ENCODE results near the gene ABTB2.

ABTB2 gene

GRCh38 chr11:34154059-34154875, 203.5 kb downstream of the ABTB2 start:
- intact Hi-C loops (cut with DNase I): no loop called here
- DNase-seq: no peak

GRCh38 chr11:34151916-34152845, 205.6 kb downstream of the ABTB2 start:
- DNase-seq: no peak
- intact Hi-C loops (cut with DNase I): no loop called here

- intact Hi-C loops (cut with DNase I): no loop called here
- DNase-seq: no peak
These were observed 206.6 kb downstream of the ABTB2 start for GRCh38 chr11:34151166-34151565.

DNA sequence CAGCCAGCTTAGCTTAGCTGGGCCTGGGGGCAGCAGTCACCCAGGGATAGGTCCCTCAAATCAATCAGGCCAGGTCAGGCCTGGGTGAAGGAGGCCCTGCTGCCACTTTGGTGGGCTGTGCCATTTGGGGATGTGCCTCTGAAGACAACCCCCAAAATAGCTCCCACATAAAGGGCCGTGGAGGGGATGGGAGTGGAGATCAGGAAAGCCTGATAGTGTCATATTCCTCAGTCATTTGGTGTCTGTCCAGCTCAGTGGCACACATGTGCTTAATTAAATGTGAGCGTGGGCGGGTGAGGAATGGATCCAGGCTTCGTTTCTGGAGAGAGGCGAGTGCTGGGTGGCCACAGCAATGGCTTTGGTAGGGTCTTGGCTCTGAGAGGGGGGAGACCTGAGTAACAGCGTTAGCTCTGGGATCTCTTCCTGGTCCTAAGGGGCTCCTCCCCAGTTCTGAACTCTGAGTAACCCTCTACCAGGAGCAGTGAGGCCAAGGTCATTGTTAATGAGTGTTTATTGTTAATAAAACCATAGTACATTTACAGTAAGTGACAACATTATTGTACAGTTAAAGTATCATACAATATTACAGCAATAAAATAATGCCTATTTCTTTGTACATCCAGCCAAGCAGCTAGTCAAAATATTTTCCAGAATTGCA, 207.2 kb downstream of the ABTB2 start:
- intact Hi-C loops (cut with DNase I): no loop called here
- no peak for DNase-seq

DNA sequence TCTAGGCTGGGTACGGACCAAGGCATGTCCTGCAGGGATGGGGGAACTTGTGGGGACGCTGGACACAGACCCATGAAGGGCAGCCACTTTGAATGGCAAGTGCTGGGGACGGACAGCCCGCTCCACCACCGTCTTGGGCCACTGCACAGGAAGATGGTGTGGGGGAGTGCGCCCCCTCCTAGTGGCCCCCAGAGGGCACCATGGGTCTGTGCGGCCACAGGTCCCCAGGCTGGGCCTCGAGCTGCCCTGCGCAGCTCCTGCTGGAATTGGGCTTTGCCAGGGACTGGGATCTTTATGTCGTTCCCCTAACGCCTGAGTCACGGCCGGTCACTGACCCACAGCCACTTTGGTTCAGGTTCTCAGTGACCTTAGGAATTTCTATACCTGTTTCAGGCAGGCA, 208.0 kb downstream of the ABTB2 start:
- intact Hi-C loops (cut with DNase I): no loop called here
- DNase-seq: no peak

DNA sequence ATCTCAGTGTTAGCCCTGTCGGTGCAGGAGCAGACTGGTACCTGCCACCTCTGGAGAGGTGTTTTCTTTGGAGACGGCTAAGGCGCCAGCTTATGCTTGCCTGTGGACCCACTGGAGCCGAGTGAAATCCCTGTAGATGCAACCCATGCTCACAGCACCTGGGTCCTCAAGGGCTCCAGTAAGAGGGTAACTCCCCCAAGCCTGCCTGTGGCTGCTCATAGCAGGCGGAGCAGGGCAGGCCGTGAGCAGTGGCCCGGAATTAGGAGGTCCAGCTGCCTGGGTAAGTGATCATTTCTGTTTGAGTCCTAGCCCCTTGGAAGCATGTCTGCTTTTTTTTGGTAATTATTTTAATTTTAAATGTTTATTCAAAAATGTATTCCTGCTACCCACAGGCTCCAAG, 208.5 kb downstream of the ABTB2 start:
- intact Hi-C loops (cut with DNase I): no loop called here

DNA sequence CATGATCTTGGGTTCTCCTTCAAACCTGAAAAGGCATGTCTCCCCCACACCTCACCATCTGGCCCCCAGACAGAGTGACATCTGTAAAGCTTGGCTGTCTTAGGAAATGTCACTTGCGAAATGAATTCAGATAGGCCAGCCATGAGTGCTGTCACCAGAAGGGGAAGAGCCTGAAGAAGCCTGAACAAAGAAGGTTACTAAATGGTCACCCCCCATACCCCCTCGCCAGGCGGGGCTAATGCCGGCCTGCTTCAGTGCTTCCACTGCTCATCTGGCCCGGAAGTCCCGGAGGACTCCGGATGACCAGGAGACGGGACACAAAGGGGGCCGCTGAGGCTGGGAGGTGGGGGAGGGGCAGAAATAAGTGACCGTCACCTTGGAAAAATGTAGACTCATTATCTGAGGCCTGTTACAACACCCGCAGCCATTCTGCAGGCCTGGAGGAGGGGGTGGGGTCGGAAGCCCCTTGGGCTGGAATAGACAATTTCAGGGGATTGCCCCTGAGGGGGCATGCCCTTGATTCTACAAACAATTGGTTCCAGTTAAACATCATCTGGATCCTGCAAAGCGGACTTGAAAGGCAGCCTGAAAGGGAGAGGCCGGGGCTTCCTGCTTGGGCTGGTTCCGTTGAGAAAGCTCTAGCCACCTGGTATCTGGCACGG, 209.2 kb downstream of the ABTB2 start:
- no peak for DNase-seq
- intact Hi-C loops (cut with DNase I): no loop called here

More for the DNA sequence above, 208.5 kb downstream of the ABTB2 start:
- no peak for DNase-seq

DNA sequence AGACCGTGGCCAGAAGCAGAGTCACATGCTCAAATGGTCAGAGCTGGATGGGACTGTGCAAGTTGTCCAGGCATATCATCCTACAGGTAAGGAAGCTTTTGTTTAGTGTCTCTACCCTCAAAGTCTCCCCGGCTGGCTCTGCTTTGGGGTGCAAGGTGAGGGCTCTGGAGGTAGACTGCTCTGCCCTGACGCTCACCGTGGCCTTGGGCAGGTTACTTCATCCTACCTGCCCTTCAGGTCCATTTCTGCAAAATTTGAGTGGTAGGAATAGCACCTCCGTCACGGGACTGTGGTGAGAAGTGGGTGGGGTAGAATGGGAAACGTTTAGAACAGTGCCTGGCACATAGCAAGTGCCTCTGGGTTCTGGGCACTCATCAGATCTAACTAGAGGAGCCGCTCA, 210.2 kb downstream of the ABTB2 start:
- no peak for DNase-seq
- intact Hi-C loops (cut with DNase I): no loop called here

- intact Hi-C loops (cut with DNase I): no loop called here
- DNase-seq: peak in 1 of 42 donors; percentile 2
These were observed 210.9 kb downstream of the ABTB2 start for GRCh38 chr11:34146866-34147265.

GRCh38 chr11:34146411-34146810, 211.4 kb downstream of the ABTB2 start:
- intact Hi-C loops (cut with DNase I): no loop called here
- peak in 1 of 42 donors; percentile 0 for DNase-seq

- no peak for DNase-seq
- intact Hi-C loops (cut with DNase I): no loop called here
These were observed 211.9 kb downstream of the ABTB2 start for GRCh38 chr11:34145847-34146381.

GRCh38 chr11:34145073-34145472, 212.7 kb downstream of the ABTB2 start:
- intact Hi-C loops (cut with DNase I): no loop called here
- DNase-seq: peak in 1 of 42 donors; percentile 8

DNA sequence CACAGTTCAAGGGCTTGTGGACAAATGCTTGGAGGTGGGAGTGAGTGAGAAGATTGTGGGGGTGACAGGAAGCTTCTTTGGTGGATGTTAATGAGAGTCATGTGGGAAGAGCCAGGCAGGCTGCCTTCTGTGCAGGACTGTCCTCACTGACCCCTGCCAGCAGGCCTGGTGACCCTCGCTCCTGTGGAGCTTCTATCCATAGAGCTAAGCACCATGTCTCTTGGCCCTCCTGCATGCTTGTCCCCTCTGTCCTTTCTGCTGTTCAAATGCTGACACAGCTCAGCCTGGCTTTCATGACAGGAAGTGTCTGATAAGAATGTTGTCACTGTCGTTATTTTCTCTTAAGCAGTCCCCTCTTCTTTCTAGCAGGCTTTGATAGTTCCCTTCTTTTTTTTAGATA, 214.8 kb downstream of the ABTB2 start:
- intact Hi-C loops (cut with DNase I): no loop called here
- no peak for DNase-seq

- intact Hi-C loops (cut with DNase I): no loop called here
- no peak for DNase-seq
These were observed 217.7 kb downstream of the ABTB2 start for GRCh38 chr11:34140149-34140548.

DNA sequence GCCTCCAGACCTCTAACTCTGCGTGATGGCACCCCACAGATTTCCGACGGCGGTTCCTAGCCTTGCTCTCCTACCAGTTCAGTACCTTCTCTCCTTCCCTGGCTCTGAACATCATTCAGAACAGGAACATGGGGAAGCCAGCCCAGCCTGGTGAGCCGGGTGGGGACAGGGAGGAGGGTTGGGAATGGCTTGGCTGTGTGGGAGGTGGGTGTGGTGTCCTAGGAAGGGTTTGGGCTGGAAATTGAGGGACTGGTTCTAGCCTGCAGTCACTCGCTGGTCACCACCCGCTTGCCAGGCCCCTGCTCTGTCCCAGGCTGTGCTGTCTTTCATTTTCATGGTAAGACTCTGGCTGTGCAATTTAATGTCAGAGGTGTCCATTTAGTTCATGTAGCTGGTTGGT, 218.5 kb downstream of the ABTB2 start:
- no peak for DNase-seq
- intact Hi-C loops (cut with DNase I): no loop called here

DNA sequence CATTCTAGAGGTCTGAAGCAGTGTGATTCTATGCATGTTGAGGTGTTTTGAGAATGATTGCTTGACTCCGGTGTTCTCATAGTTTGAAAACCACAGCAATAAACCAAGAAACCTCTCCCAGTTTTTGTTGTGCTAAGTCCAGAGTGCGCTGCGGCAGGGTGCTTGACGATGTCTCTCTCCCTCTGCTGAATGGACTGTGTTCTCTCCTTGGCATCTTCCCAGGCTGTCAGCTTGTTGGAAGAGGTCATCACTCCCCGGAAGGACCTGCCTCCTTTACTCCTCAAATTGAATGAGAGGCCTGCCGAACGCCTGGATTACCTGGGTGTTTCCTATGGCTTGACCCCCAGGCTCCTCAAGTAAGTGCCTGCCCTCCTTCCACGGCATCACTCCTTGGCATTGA, 221.4 kb downstream of the ABTB2 start:
- intact Hi-C loops (cut with DNase I): no loop called here
- DNase-seq: no peak

GRCh38 chr11:34135439-34135838, 222.4 kb downstream of the ABTB2 start:
- intact Hi-C loops (cut with DNase I): no loop called here
- no peak for DNase-seq

- intact Hi-C loops (cut with DNase I): no loop called here
- no peak for DNase-seq
These were observed 223.0 kb downstream of the ABTB2 start for GRCh38 chr11:34134765-34135164.
